Measurements from ENCODE around the gene DPYD. TPM values are rescaled to one million over a fixed set of nuclear protein-coding genes. Genes with fewer than 3 reads are reported as not detected.

DPYD gene
- total RNA-seq, 1 donor from 2014 or later: 12.8 TPM

GRCh38 chr1:97726386-97726785, 194.4 kb downstream of the DPYD start:
- DNase-seq: no peak

GRCh38 chr1:97721221-97721620, 199.6 kb downstream of the DPYD start:
- H3K9me3 Mint-ChIP-seq (ENCODE audit: unreplicated experiment): no peaks in the 10 kb centered on the region
- TF ChIP-seq CTCF (IDR thresholded peaks at IDR 0.05; ENCODE audit: partially characterized antibody, unreplicated experiment): no peak
- no peaks in the 10 kb centered on the region for H3K27me3 Mint-ChIP-seq (ENCODE audit: unreplicated experiment)
- no peak overlapping the region for H3K4me3 Mint-ChIP-seq (ENCODE audit: unreplicated experiment)
- no peak for DNase-seq
- H3K4me1 Mint-ChIP-seq (ENCODE audit: low read depth, unreplicated experiment): peaks cover 6% of the 10 kb centered on the region
- H3K36me3 Mint-ChIP-seq (ENCODE audit: unreplicated experiment): peaks cover 5% of the 10 kb centered on the region
- H3K27ac Mint-ChIP-seq (ENCODE audit: unreplicated experiment): no peak overlapping the region

More at GRCh38 chr1:97726386-97726785, 194.4 kb downstream of the DPYD start:
- Mint-ChIP-seq H3K36me3 (ENCODE audit: unreplicated experiment) (no peaks in the 10 kb centered on the region), H3K27ac (ENCODE audit: unreplicated experiment) (no peak overlapping the region), H3K9me3 (ENCODE audit: unreplicated experiment) (no peaks in the 10 kb centered on the region), H3K4me1 (ENCODE audit: low read depth, unreplicated experiment) (peaks cover 3% of the 10 kb centered on the region), H3K27me3 (ENCODE audit: unreplicated experiment) (no peaks in the 10 kb centered on the region), H3K4me3 (ENCODE audit: unreplicated experiment) (no peak overlapping the region)
- TF ChIP-seq CTCF (IDR thresholded peaks at IDR 0.05; ENCODE audit: partially characterized antibody, unreplicated experiment): no peak

- no peak for DNase-seq
- Mint-ChIP-seq H3K27me3 (ENCODE audit: unreplicated experiment) (no peaks in the 10 kb centered on the region), H3K27ac (ENCODE audit: unreplicated experiment) (no peak overlapping the region), H3K36me3 (ENCODE audit: unreplicated experiment) (peaks cover 5% of the 10 kb centered on the region), H3K9me3 (ENCODE audit: unreplicated experiment) (no peaks in the 10 kb centered on the region), H3K4me3 (ENCODE audit: unreplicated experiment) (no peak overlapping the region), H3K4me1 (ENCODE audit: low read depth, unreplicated experiment) (no peaks in the 10 kb centered on the region)
- TF ChIP-seq CTCF (IDR thresholded peaks at IDR 0.05; ENCODE audit: partially characterized antibody, unreplicated experiment): no peak
Observed at GRCh38 chr1:97712980-97713379, 207.9 kb downstream of the DPYD start.

- no peaks in the 10 kb centered on the region for H3K27me3 Mint-ChIP-seq (ENCODE audit: unreplicated experiment)
- H3K27ac Mint-ChIP-seq (ENCODE audit: unreplicated experiment): no peak overlapping the region
- DNase-seq: no peak
- no peaks in the 10 kb centered on the region for H3K9me3 Mint-ChIP-seq (ENCODE audit: unreplicated experiment)
- no peaks in the 10 kb centered on the region for H3K36me3 Mint-ChIP-seq (ENCODE audit: unreplicated experiment)
- H3K4me3 Mint-ChIP-seq (ENCODE audit: unreplicated experiment): no peak overlapping the region
- peaks cover 2% of the 10 kb centered on the region for H3K4me1 Mint-ChIP-seq (ENCODE audit: low read depth, unreplicated experiment)
- no peak for TF ChIP-seq CTCF (IDR thresholded peaks at IDR 0.05; ENCODE audit: partially characterized antibody, unreplicated experiment)
Observed at GRCh38 chr1:97711858-97712257, 209.0 kb downstream of the DPYD start.

GRCh38 chr1:97693601-97694000, 227.2 kb downstream of the DPYD start:
- H3K4me1 Mint-ChIP-seq (ENCODE audit: low read depth, unreplicated experiment): peaks cover 13% of the 10 kb centered on the region
- H3K4me3 Mint-ChIP-seq (ENCODE audit: unreplicated experiment): no peak overlapping the region
- H3K27ac Mint-ChIP-seq (ENCODE audit: unreplicated experiment): no peak overlapping the region
- no peaks in the 10 kb centered on the region for H3K9me3 Mint-ChIP-seq (ENCODE audit: unreplicated experiment)
- DNase-seq: no peak
- no peaks in the 10 kb centered on the region for H3K36me3 Mint-ChIP-seq (ENCODE audit: unreplicated experiment)
- TF ChIP-seq CTCF (IDR thresholded peaks at IDR 0.05; ENCODE audit: partially characterized antibody, unreplicated experiment): no peak
- H3K27me3 Mint-ChIP-seq (ENCODE audit: unreplicated experiment): no peaks in the 10 kb centered on the region

All from glutamatergic neuron (in vitro differentiated cells).